Suppressor macrophage (primary cell): ENCODE data around the gene CDV3.

Source experiments
- DNase-seq, 4 experiments: peaks; one replicate each; pipeline ENCODE4 v3.0.0-alpha.2; 2020 to 2022

Gene CDV3

DNA sequence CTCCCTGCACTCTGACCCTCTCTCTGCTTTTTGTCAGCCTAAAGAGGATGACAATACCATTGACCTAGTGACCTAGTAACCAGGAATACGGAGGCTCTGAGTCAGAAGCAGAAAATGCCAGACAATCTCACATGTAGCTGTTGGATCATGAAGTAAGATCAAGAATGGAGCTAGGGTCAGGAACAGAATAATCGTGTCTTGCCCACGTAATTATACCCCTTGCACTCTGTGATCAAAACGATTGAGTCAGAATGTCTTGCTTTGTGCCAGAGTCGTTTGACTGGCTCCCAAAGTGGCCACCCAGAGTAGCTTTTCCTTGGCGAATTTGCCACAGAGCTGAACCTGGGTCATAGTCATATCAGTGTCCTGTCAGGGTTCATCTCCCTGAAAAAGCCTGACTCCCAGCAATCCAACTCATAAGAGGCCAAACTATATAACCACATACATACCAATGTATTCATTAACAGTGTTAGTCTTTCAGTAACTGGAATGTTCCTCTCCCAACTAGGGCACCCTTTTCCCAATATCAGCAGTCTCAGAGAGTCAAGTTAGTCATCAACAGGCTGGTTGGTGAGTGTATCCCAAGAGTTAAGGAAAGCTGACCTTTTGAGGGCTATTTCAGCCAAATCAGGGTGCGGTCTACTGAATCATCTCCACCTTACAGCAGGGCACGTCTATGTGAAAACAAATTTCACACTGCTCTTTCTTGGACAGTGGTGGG lies 5.0 kb upstream of the CDV3 start:
- peak; percentile 26 to 66 (median 48) for DNase-seq

DNA sequence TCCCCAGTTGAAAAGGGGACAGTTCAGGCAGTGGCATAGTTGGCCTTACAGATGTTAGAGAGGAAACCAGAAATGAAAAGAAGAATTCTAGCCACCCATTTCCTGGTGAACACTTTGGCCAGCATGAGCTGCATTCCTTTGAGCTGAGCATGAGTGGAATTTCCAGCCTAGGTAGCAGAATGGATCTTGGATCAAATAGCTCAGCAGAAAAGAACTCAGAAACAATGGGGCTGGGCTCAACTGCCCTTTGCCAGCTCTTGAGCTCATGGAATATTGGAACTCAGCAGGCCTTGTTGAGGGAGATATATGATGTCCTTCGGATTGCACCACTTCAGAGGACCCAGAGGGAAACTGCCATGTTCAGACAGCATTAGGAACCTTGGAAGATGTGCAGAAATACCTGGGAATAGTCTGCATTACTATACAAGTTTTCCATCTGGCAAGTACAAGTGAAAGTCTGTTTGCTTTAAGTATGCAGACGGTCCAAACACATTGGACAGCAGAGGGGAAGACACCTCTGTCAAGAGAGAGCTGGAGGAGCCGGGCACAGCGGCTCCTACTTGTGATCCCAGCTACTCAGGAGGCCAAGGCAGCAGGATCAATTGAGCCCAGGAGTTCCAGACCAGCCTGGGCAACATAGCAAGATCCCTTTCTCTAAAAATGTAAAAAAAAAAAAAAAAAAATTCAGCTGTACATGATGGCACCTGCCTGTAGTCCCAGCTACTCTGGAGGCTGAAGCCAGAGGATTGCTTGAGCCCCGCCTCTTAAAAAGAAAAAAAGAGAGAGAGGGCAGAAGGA lies 3.1 kb upstream of the CDV3 start:
- DNase-seq, result no peak

- DNase-seq, result peak; percentile 26 to 62 (median 50)
Observed at GRCh38 chr3:133570937-133571320, 2.6 kb upstream of the CDV3 start.

- DNase-seq, result peak; percentile 63 to 94 (median 80)
Observed at GRCh38 chr3:133572158-133573053, 1.1 kb upstream of the CDV3 start.

DNA sequence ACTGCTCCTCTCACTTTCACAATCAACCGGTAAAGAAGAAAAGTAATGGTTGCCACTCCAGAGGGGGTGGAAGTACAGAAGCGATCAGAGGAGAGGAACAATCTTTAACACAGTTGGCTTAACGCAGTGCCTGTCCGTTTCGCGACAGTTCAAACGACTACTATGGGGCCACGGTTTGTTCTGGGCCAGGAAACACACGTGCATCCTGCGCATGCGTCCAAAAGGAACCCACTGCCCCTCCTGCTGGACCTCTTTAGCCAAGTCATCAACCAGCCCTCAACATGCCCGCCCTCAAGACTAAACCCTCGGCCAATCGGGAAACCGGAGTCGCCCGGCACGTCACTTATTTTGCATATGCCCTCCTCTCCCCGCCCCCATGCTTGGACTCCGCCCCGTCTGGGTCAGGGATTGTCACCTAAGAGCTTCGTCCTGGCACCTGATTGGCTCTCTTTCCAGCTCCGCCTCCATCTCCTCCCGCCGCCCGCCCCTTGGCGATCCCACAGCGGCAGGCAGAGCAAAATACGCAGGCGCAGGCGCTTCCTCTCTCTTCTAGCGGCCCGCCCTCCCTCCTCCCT lies 345 bp upstream of the CDV3 start:
- peak; percentile 100 for DNase-seq

GRCh38 chr3:133574260-133574881 lies 885 bp downstream of the CDV3 start:
- peak; percentile 81 to 90 (median 87) for DNase-seq

DNA sequence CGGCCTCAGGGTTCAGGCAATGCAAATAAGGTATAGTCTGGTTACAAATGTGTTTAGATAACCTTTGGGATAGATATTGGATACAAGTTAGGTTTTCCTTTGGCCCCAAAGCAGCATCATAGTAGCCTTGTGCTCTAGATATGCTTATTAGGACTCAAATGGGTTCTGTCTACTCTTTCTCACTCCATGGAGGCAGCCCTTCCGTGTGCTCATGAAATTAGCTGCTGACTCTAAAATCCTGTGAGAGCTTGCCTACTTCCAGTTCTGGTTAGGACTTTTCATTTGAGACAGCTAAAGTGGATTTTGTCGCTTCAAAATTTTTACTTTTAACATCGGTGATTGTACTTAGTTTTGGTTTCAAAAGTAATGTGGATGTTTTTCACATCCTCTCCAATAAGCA lies 1.6 kb downstream of the CDV3 start:
- peak in 3 of 4 experiments; percentile 38 to 52 (median 43) for DNase-seq

DNA sequence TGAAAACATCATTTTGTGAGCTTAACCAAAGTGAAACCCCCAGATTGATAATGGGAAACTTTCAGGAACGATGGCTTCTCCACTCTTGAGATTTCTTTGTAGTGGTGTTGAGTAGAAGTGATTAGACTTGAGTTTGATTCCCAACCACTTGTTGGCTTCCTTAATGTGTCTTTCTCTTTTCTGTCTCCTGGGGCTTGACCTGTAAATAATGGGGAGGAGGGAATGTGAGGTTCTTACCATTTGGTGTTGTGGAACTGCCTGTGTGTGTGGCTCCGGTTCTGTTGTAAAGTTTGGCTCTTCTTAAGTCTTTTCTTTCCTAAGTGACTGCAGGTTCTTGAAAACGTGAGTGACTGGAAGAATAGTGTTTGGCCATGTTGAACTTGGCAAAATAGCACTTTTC lies 2.7 kb downstream of the CDV3 start:
- DNase-seq, result peak in 2 of 4 experiments; percentile 35 to 39

GRCh38 chr3:133578548-133579191 lies 5.2 kb downstream of the CDV3 start:
- DNase-seq, result peak in 3 of 4 experiments; percentile 10 to 41 (median 31)

DNA sequence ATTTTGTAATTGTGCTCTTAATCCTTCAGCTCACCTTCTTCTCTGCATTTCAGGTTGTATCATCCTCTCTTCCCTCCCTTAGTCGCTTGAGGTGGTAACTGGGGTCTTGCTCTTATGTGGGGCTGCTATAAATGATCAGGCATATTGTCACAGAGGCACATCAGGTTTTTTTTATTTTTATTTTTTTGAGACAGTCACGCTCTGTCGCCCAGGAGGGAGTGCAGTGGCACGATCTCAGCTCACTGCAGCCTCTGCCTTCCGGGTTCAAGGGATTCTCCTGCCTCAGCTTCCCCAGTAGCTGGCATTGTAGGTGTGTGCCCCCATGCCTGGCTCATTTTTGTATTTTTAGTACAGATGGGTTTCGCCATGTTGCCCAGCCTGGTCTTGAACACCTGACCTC lies 9.9 kb downstream of the CDV3 start:
- no peak for DNase-seq

- no peak for DNase-seq
Observed at GRCh38 chr3:133588035-133588434, 14.5 kb downstream of the CDV3 start.

- DNase-seq, result no peak
Observed at GRCh38 chr3:133588784-133589465, 15.4 kb downstream of the CDV3 start.

DNA sequence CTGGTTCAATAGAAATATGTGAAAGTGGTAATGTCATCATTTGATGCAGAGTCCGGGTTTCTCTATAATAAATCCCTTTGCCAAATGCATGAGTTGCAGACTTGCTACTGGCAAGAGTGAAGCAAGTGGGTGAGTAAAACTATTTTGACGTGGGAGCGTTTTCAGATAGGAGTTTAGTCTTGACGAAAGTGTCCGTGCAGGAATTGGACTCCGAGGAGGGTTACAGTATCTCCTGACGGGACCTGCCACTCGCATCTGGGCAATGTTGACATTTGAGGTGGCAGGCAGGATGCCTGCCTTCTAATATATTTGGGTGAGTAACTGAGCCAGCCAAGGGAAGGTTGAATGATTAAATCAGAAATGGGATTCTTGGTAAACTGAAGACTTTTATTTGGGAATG lies 16.0 kb downstream of the CDV3 start:
- DNase-seq, result no peak

- no peak for DNase-seq
Observed at GRCh38 chr3:133591271-133591742, 17.8 kb downstream of the CDV3 start.

DNA sequence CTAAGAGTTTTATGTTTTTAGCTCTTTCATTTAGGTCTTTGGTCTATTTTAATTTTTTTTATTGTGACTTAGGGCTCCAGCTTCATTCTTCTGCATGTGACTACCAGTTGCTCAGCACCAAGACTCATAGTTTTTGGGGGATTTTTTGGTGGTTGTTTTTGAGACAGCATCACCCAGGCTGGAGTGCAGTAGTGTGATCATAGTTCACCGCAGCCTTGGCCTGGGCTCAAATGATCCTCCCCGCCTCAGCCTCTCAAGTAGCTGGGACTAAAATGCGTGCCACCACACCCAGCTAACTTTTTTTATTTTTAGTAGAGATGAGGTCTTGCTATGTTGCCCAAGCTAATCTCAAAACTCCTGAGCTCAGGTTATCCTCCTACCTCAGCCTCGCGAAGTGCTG lies 19.4 kb downstream of the CDV3 start:
- no peak for DNase-seq

GRCh38 chr3:133593243-133593642 lies 19.8 kb downstream of the CDV3 start:
- no peak for DNase-seq

DNA sequence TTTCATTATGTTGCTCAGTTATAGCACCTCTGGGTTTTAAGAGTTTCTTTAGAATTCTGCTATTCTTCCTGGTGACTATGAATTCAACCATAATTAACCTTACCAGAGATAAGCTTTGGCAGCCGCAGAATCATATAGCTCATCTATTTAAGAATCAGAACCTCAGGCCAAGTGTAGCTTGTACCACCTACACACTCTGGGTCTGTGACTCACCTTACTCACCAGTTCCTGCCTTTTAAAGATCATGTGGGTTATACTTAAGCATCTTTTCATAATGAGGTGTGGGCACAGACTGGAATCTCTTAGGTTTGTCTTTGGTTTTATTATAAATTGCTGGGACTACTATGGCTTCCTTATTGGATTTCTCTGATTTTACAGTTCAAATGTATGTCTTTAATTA lies 21.9 kb downstream of the CDV3 start:
- peak in 1 of 4 experiments; percentile 23 for DNase-seq

DNA sequence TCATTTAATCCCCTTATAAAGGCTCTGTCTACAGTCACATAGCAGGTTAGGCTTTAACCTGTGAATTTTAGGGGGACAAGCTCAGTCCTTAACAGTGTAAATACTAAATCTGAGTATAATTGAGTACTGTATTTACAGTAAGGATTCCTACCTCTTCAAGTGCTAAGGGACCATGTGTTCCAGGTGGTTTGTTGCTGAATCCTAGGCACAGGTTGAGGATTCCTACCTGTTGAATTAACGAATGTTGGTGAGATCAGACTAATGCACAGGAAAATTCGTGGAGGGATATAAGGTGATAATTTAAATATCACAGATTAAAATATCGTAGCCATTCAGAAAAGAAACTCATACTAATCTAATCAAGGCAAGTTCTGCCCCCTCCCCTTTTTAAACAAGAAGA lies 24.9 kb downstream of the CDV3 start:
- DNase-seq, result no peak

DNA sequence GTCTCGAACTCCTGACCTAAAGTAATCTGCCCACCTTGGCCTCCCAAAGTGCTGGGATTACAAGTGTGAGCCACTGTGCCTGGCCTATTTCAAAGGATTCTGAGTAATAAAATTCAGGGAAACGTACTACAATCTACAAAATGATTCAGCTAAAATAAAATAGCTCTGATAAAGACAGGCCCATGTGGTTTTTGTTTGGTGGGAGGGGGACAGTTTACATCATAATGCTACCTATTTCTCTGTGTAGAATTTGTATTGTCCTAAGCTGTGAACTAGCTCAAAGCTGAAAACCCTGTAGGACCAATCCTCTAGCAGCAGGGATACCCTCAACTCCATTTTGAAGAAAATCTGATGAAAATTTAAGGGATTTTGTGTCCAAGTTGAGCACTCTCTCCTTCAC lies 25.8 kb downstream of the CDV3 start:
- no peak for DNase-seq

- DNase-seq, result no peak
Observed at GRCh38 chr3:133600572-133601081, 27.1 kb downstream of the CDV3 start.

GRCh38 chr3:133606342-133606741 lies 32.9 kb downstream of the CDV3 start:
- DNase-seq, result no peak
